Activated CD8-positive, alpha-beta T cell treated with anti-CD3 and anti-CD28 coated beads, Interleukin-2, amount 10 ng/mL, durations not matched to agents 7 days and 5 days (primary cell): ENCODE results near the gene CREBBP. TPM values are rescaled to one million over a fixed set of nuclear protein-coding genes. Genes with fewer than 3 reads are reported as not detected.

ENCODE experiments used
- ATAC-seq: fragments of 150-1000 bp; cut with Tn5 transposase; one replicate; pipeline ENCODE4 v1.10.0; 2021; ENCODE audit warnings: moderate library complexity
- CTCF ChIA-PET: fragments of 350-600 bp; sonication (Branson Sonifier 250); formaldehyde crosslinking; loops from one replicate; lab custom pipeline; 2021; ENCODE audit warnings: antibody characterized with exemption; lab: Charles Lee
- POLR2A ChIA-PET: fragments of 350-600 bp; sonication (Branson Sonifier 250); formaldehyde crosslinking; loops from one replicate; lab custom pipeline; 2021; ENCODE audit warnings: antibody characterized with exemption; lab: Charles Lee
- DNase-seq: peaks from one replicate; pipeline ENCODE4 v3.0.0-alpha.2; 2020
- H3K27ac Mint-ChIP-seq: one replicate; pipeline ENCODE4 v1.8.0; 2021; ENCODE audit warnings: mild to moderate bottlenecking, mixed read lengths
- H3K27me3 Mint-ChIP-seq: one replicate; pipeline ENCODE4 v1.8.0; 2021; ENCODE audit warnings: low read depth, mixed read lengths
- H3K36me3 Mint-ChIP-seq: one replicate; pipeline ENCODE4 v1.8.0; 2021; ENCODE audit warnings: low read depth, mixed read lengths
- H3K4me1 Mint-ChIP-seq: one replicate; pipeline ENCODE4 v1.8.0; 2021; ENCODE audit warnings: low read depth, mixed read lengths
- H3K4me3 Mint-ChIP-seq: one replicate; pipeline ENCODE4 v1.8.0; 2021; ENCODE audit warnings: mild to moderate bottlenecking, mixed read lengths
- H3K9me3 Mint-ChIP-seq: one replicate; pipeline ENCODE4 v1.8.0; 2022; ENCODE audit warnings: mixed read lengths; ENCODE audit not compliant: insufficient read depth
- total RNA-seq, 2 experiments: library from RNA; stranded (reverse); gene quantifications; one replicate each; pipeline ENCODE4 v1.2.3, GENCODE V29; 2021

CREBBP gene
- total RNA-seq, 2 experiments from 2014 or later, result 51.8 to 55.8 TPM

GRCh38 chr16:3832668-3833067 is 47.8 kb downstream of the CREBBP start:
- ChIA-PET POLR2A (no interaction called here), CTCF (no interaction called here)
- Mint-ChIP-seq H3K36me3 (peaks cover 39% of the 10 kb centered on the region), H3K27me3 (no peaks in the 10 kb centered on the region), H3K9me3 (peaks cover 14% of the 10 kb centered on the region), H3K27ac (no peak overlapping the region), H3K4me1 (peaks cover 2% of the 10 kb centered on the region), H3K4me3 (no peak overlapping the region)
- DNase-seq (no peak), ATAC-seq (no peak)

- no peak for ATAC-seq
- Mint-ChIP-seq H3K36me3 (peaks cover 34% of the 10 kb centered on the region), H3K4me1 (peaks cover 14% of the 10 kb centered on the region), H3K27ac (no peak overlapping the region), H3K27me3 (no peaks in the 10 kb centered on the region), H3K4me3 (no peak overlapping the region), H3K9me3 (peaks cover 14% of the 10 kb centered on the region)
- ChIA-PET POLR2A (no interaction called here), CTCF (interaction anchor here (0.7 to 0.9 kb wide), 2 partner anchors 34 to 37 kb away, joined by 3 read pairs; no protein-coding TSS in a partner anchor)
- DNase-seq, result no peak
Observed at GRCh38 chr16:3830625-3831254, 49.8 kb downstream of the CREBBP start.

GRCh38 chr16:3829631-3830536 is 50.6 kb downstream of the CREBBP start:
- Mint-ChIP-seq H3K4me1 (peaks cover 23% of the 10 kb centered on the region), H3K4me3 (no peak overlapping the region), H3K9me3 (peaks cover 14% of the 10 kb centered on the region), H3K27me3 (no peaks in the 10 kb centered on the region), H3K27ac (no peak overlapping the region), H3K36me3 (peaks cover 34% of the 10 kb centered on the region)
- ATAC-seq (no peak), DNase-seq (no peak)
- ChIA-PET POLR2A (no interaction called here), CTCF (interaction anchor here (0.7 kb wide), 1 partner anchor 33 kb away, joined by 3 read pairs; no protein-coding TSS in a partner anchor)

GRCh38 chr16:3825940-3826339 is 54.6 kb downstream of the CREBBP start:
- DNase-seq, result no peak
- no peaks in the 10 kb centered on the region for H3K9me3 Mint-ChIP-seq
- H3K36me3 Mint-ChIP-seq, result peaks cover 8% of the 10 kb centered on the region
- ChIA-PET POLR2A (no interaction called here), CTCF (no interaction called here)
- no peaks in the 10 kb centered on the region for H3K27me3 Mint-ChIP-seq
- H3K4me3 Mint-ChIP-seq, result no peak overlapping the region
- peaks cover 59% of the 10 kb centered on the region for H3K4me1 Mint-ChIP-seq
- H3K27ac Mint-ChIP-seq, result no peak overlapping the region
- ATAC-seq, result no peak

- CTCF ChIA-PET, result no interaction called here
- H3K27ac Mint-ChIP-seq, result no peak overlapping the region
- peaks cover 7% of the 10 kb centered on the region for H3K36me3 Mint-ChIP-seq
- peaks cover 65% of the 10 kb centered on the region for H3K4me1 Mint-ChIP-seq
- H3K27me3 Mint-ChIP-seq, result no peaks in the 10 kb centered on the region
- H3K9me3 Mint-ChIP-seq, result no peaks in the 10 kb centered on the region
- POLR2A ChIA-PET, result interaction anchor here (0.6 kb wide), 1 partner anchor 144 kb away, joined by 3 read pairs; no protein-coding TSS in a partner anchor
- no peak overlapping the region for H3K4me3 Mint-ChIP-seq
- no peak for ATAC-seq
- no peak for DNase-seq
Observed at GRCh38 chr16:3825103-3825502, 55.4 kb downstream of the CREBBP start.

GRCh38 chr16:3824121-3824795 is 56.3 kb downstream of the CREBBP start:
- Mint-ChIP-seq H3K27ac (no peak overlapping the region), H3K4me3 (no peak overlapping the region), H3K36me3 (peaks cover 5% of the 10 kb centered on the region), H3K27me3 (no peaks in the 10 kb centered on the region), H3K9me3 (no peaks in the 10 kb centered on the region), H3K4me1 (peaks cover 74% of the 10 kb centered on the region)
- ChIA-PET POLR2A (no interaction called here), CTCF (no interaction called here)
- ATAC-seq, result no peak
- DNase-seq, result no peak

GRCh38 chr16:3823427-3823826 is 57.1 kb downstream of the CREBBP start:
- no peaks in the 10 kb centered on the region for H3K9me3 Mint-ChIP-seq
- ChIA-PET CTCF (interaction anchor here (0.8 kb wide), 1 partner anchor 422 kb away, joined by 3 read pairs; no protein-coding TSS in a partner anchor), POLR2A (no interaction called here)
- no peaks in the 10 kb centered on the region for H3K27me3 Mint-ChIP-seq
- ATAC-seq, result no peak
- peaks cover 5% of the 10 kb centered on the region for H3K36me3 Mint-ChIP-seq
- H3K4me1 Mint-ChIP-seq, result peaks cover 82% of the 10 kb centered on the region
- no peak for DNase-seq
- H3K27ac Mint-ChIP-seq, result no peak overlapping the region
- no peak overlapping the region for H3K4me3 Mint-ChIP-seq

- peaks cover 90% of the 10 kb centered on the region for H3K4me1 Mint-ChIP-seq
Observed at GRCh38 chr16:3822366-3823045, 58.0 kb downstream of the CREBBP start.

GRCh38 chr16:3821184-3821583 is 59.3 kb downstream of the CREBBP start:
- ChIA-PET CTCF (no interaction called here), POLR2A (no interaction called here)
- ATAC-seq (no peak), DNase-seq (no peak)
- H3K27me3 Mint-ChIP-seq, result no peaks in the 10 kb centered on the region
- peaks cover 17% of the 10 kb centered on the region for H3K36me3 Mint-ChIP-seq
- H3K27ac Mint-ChIP-seq, result no peak overlapping the region
- no peaks in the 10 kb centered on the region for H3K9me3 Mint-ChIP-seq
- H3K4me3 Mint-ChIP-seq, result no peak overlapping the region
- H3K4me1 Mint-ChIP-seq, result peaks cover 96% of the 10 kb centered on the region

More at GRCh38 chr16:3822366-3823045, 58.0 kb downstream of the CREBBP start:
- ATAC-seq (peak; percentile 56), DNase-seq (no peak)
- POLR2A ChIA-PET, result interaction anchor here (0.6 kb wide), 1 partner anchor 21 kb away, joined by 3 read pairs; no protein-coding TSS in a partner anchor
- Mint-ChIP-seq H3K27ac (peak overlapping the region; percentile 60), H3K27me3 (no peaks in the 10 kb centered on the region), H3K4me3 (peak overlapping the region; percentile 41), H3K36me3 (peaks cover 8% of the 10 kb centered on the region), H3K9me3 (no peaks in the 10 kb centered on the region)
- CTCF ChIA-PET, result no interaction called here

GRCh38 chr16:3819746-3820724 is 60.5 kb downstream of the CREBBP start:
- CTCF ChIA-PET, result interaction anchor here (0.8 to 1.6 kb wide), 2 partner anchors 25 to 434 kb away, joined by 3 to 5 read pairs; no protein-coding TSS in a partner anchor
- Mint-ChIP-seq H3K4me3 (peak overlapping the region; percentile 14), H3K27ac (no peak overlapping the region), H3K27me3 (no peaks in the 10 kb centered on the region), H3K36me3 (peaks cover 20% of the 10 kb centered on the region), H3K9me3 (no peaks in the 10 kb centered on the region), H3K4me1 (peaks cover 88% of the 10 kb centered on the region)
- POLR2A ChIA-PET, result no interaction called here
- ATAC-seq (no peak), DNase-seq (no peak)
